Stomach (tissue), 9 donors: ENCODE data around the gene PPARGC1A. TPM values are rescaled to one million over a fixed set of nuclear protein-coding genes. Genes with fewer than 3 reads are reported as not detected.

Source experiments
- DNase-seq, 2 donors: peaks; one replicate each; pipeline versions ENCODE4 v3.0.0 to v3.0.0-alpha.2; 2013 to 2019
- H3K27ac ChIP-seq, 5 donors: fragments of 200-600 bp in 4 of 5; sonication (generic) in 4 of 5; one replicate each; pipeline ENCODE4 v1.5.1; 2013 to 2019; ENCODE audit warnings: mild to moderate bottlenecking in 1 of 5, moderate library complexity in 1 of 5
- H3K27me3 ChIP-seq, 3 donors: fragments of 200-600 bp; sonication (generic); one replicate each; pipeline ENCODE4 v1.5.1; 2017 to 2019; ENCODE audit warnings: mixed run types in 1 of 3
- H3K36me3 ChIP-seq, 4 donors: fragments of 200-600 bp; sonication (generic); 1 replicate in 3 of 4; 2 replicates in 1 of 4; pipeline ENCODE4 v1.5.1; 2016 to 2019
- H3K4me1 ChIP-seq, 4 donors: fragments of 200-600 bp; sonication (generic); one replicate each; pipeline ENCODE4 v1.5.1; 2016 to 2019
- H3K4me3 ChIP-seq, 4 donors: fragments of 200-600 bp; sonication (generic) in 3 of 4; one replicate each; pipeline ENCODE4 v1.5.1; 2016 to 2019; ENCODE audit warnings: mild to moderate bottlenecking in 1 of 4
- H3K9me3 ChIP-seq, 4 donors: fragments of 200-600 bp; sonication (generic); one replicate each; pipeline ENCODE4 v1.5.1; 2016 to 2019
- CTCF ChIP-seq, 7 experiments: fragments of 450-650 bp in 4 of 7; fragments of 200-600 bp in 3 of 7; sonication (generic) in 3 of 7; IDR thresholded peaks; one replicate each; pipeline ENCODE4 v1.5.1; 2016 to 2019; ENCODE audit warnings: antibody characterized with exemption in 7 of 7, control low read depth in 2 of 7, mild to moderate bottlenecking in 1 of 7
- EP300 ChIP-seq: sonication (generic); formaldehyde crosslinking; IDR thresholded peaks from one replicate; pipeline ENCODE4 v1.6.1; 2017; ENCODE audit warnings: antibody characterized with exemption
- POLR2A ChIP-seq, 4 donors: fragments of 450-650 bp; IDR thresholded peaks; one replicate each; pipeline ENCODE4 v1.6.1; 2016; ENCODE audit warnings: antibody characterized with exemption in 4 of 4, control low read depth in 2 of 4, mild to moderate bottlenecking in 1 of 4, moderate library complexity in 1 of 4
- POLR2AphosphoS5 ChIP-seq, 3 donors: sonication (generic); formaldehyde crosslinking; IDR thresholded peaks; one replicate each; pipeline ENCODE4 v1.6.1; 2016; ENCODE audit warnings: antibody characterized with exemption in 3 of 3
- WGBS, 5 donors: extraction: QIAGEN DNeasy Blood & Tissue Kit in 3 of 5; methylation state at CpG; one replicate each; pipeline versions ENCODE4 v1.1.5 to v1.1.7; 2013 to 2018; 5-methylcytosine and 5-hydroxymethylcytosine counted together
- intact Hi-C: fragments of 100-400 bp; cut with DNase I; formaldehyde crosslinking; loops from one replicate; pipeline ENCODE4 v1.15.1; 2023; ENCODE audit warnings: low total_unique reads
- polyA plus RNA-seq, 3 donors: library from polyadenylated mRNA; stranded (reverse); fragments of 200-250 nt; gene quantifications; one replicate each; pipeline ENCODE4 v1.2.3, GENCODE V29; 2013
- total RNA-seq, 5 donors: library from RNA; depleted of rRNA; stranded (reverse); fragments of >200 nt; gene quantifications; one replicate each; pipeline versions ENCODE4 v1.1.0 to v1.2.3, GENCODE V29; 2014 to 2016
- donor health status: healthy with polysubstance abuse.
- donor health status: Bipolar disorder and iron deficiency.
- donor health status: healthy.

The PPARGC1A gene
- total and polyA plus RNA-seq, 8 donors = 2.0 to 230 (median 13.1) TPM

GRCh38 chr4:23900636-23901035, 10.8 kb upstream of the PPARGC1A start:
- no peak for TF ChIP-seq POLR2A (IDR thresholded peaks at IDR 0.05)
- no peak for TF ChIP-seq CTCF (IDR thresholded peaks at IDR 0.05)
- no peak for TF ChIP-seq EP300
- no peak for TF ChIP-seq POLR2AphosphoS5 (IDR thresholded peaks at IDR 0.05)
- H3K4me3 ChIP-seq = no peak overlapping the region
- intact Hi-C loops = no loop called here
- WGBS, 5 donors = 79 to 88% (median 83%) methylated on average over 6 of the region's 6 CpGs
- no peaks in the 10 kb centered on the region for H3K9me3 ChIP-seq
- no peak for DNase-seq
- peaks cover 0 to 14% (median 3%) of the 10 kb centered on the region in 4 donors for H3K4me1 ChIP-seq
- H3K27ac ChIP-seq = no peak overlapping the region
- no peaks in the 10 kb centered on the region for H3K27me3 ChIP-seq
- no peaks in the 10 kb centered on the region for H3K36me3 ChIP-seq

- Histone ChIP-seq H3K9me3 (no peaks in the 10 kb centered on the region), H3K36me3 (no peaks in the 10 kb centered on the region), H3K27ac (no peak overlapping the region), H3K4me1 (peaks cover 0 to 10% (median 3%) of the 10 kb centered on the region in 4 donors), H3K4me3 (no peak overlapping the region), H3K27me3 (no peaks in the 10 kb centered on the region)
- intact Hi-C loops = no loop called here
- 73 to 86% (median 82%) methylated on average over 4 of the region's 4 CpGs for WGBS, 5 donors
- no peak for TF ChIP-seq POLR2A (IDR thresholded peaks at IDR 0.05)
- no peak for TF ChIP-seq POLR2AphosphoS5 (IDR thresholded peaks at IDR 0.05)
- DNase-seq = no peak
Observed at GRCh38 chr4:23899565-23899964, 9.7 kb upstream of the PPARGC1A start.

- H3K27ac ChIP-seq = no peak overlapping the region
- no peak overlapping the region for H3K4me3 ChIP-seq
- no peaks in the 10 kb centered on the region for H3K9me3 ChIP-seq
- H3K27me3 ChIP-seq = no peaks in the 10 kb centered on the region
- DNase-seq = no peak
- intact Hi-C loops = no loop called here
- no peaks in the 10 kb centered on the region for H3K4me1 ChIP-seq
- TF ChIP-seq CTCF (IDR thresholded peaks at IDR 0.05) (no peak), EP300 (no peak), POLR2A (IDR thresholded peaks at IDR 0.05) (no peak), POLR2AphosphoS5 (IDR thresholded peaks at IDR 0.05) (no peak)
- no peaks in the 10 kb centered on the region for H3K36me3 ChIP-seq
- 74 to 88% (median 75%) methylated on average over 4 of the region's 4 CpGs for WGBS, 5 donors
Observed at GRCh38 chr4:23897564-23898109, 7.8 kb upstream of the PPARGC1A start.

- WGBS, 5 donors = 70 to 83% (median 76%) methylated on average over 2 of the region's 2 CpGs
- Histone ChIP-seq H3K36me3 (no peaks in the 10 kb centered on the region), H3K27ac (no peak overlapping the region), H3K4me3 (no peak overlapping the region), H3K4me1 (peaks cover 4 to 23% (median 14%) of the 10 kb centered on the region in 4 donors), H3K27me3 (no peaks in the 10 kb centered on the region), H3K9me3 (no peaks in the 10 kb centered on the region)
- intact Hi-C loops = no loop called here
- TF ChIP-seq POLR2AphosphoS5 (IDR thresholded peaks at IDR 0.05) (no peak), POLR2A (IDR thresholded peaks at IDR 0.05) (no peak), EP300 (no peak), CTCF (IDR thresholded peaks at IDR 0.05) (no peak)
- no peak for DNase-seq
Observed at GRCh38 chr4:23894021-23894420, 4.2 kb upstream of the PPARGC1A start.

GRCh38 chr4:23891064-23891421, 1.2 kb upstream of the PPARGC1A start:
- TF ChIP-seq EP300 = no peak
- no peak for TF ChIP-seq POLR2A (IDR thresholded peaks at IDR 0.05)
- no peak for TF ChIP-seq POLR2AphosphoS5 (IDR thresholded peaks at IDR 0.05)
- TF ChIP-seq CTCF (IDR thresholded peaks at IDR 0.05) = no peak
- DNase-seq = no peak
- Histone ChIP-seq H3K4me3 (peak overlapping the region; percentile 46 to 52 (median 52)), H3K4me1 (peaks cover 4 to 36% (median 18%) of the 10 kb centered on the region in 4 donors), H3K27me3 (no peaks in the 10 kb centered on the region), H3K9me3 (no peaks in the 10 kb centered on the region), H3K27ac (peak overlapping the region in 4 of 5 donors; percentile 75 to 80 (median 78)), H3K36me3 (no peaks in the 10 kb centered on the region)
- intact Hi-C loops = no loop called here
- WGBS, 5 donors = 10 to 26% (median 16%) methylated on average over 1 of the region's 1 CpG
